ENCODE data around the gene SBF2. TPM values are rescaled to one million over a fixed set of nuclear protein-coding genes. Genes with fewer than 3 reads are reported as not detected.

The SBF2 gene
- polyA plus RNA-seq, 1 experiment = 44.4 TPM

- TF ChIP-seq CTCF (IDR thresholded peaks at IDR 0.05; ENCODE audit: low read depth, low read length) = no peak
- ChIA-PET POLR2A (no interaction called here), CTCF (interaction anchor here (0.5 to 0.9 kb wide), 5 partner anchors 10 to 181 kb away, joined by 3 to 5 read pairs (median 3); no protein-coding TSS in a partner anchor)
- Histone ChIP-seq H3K27me3 (ENCODE audit: control insufficient read depth, insufficient read depth, low read length) (no peaks in the 10 kb centered on the region), H3K27ac (ENCODE audit: low read depth, low read length) (peak overlapping the region; percentile 25), H3K4me3 (ENCODE audit: low read depth, low read length) (no peak overlapping the region), H3K9me3 (ENCODE audit: control insufficient read depth, insufficient read depth, low read length) (no peaks in the 10 kb centered on the region)
- no peak for DNase-seq (ENCODE audit: low read depth, low spot score)
These were observed 431.0 kb downstream of the SBF2 start for GRCh38 chr11:9862981-9863380.

DNA sequence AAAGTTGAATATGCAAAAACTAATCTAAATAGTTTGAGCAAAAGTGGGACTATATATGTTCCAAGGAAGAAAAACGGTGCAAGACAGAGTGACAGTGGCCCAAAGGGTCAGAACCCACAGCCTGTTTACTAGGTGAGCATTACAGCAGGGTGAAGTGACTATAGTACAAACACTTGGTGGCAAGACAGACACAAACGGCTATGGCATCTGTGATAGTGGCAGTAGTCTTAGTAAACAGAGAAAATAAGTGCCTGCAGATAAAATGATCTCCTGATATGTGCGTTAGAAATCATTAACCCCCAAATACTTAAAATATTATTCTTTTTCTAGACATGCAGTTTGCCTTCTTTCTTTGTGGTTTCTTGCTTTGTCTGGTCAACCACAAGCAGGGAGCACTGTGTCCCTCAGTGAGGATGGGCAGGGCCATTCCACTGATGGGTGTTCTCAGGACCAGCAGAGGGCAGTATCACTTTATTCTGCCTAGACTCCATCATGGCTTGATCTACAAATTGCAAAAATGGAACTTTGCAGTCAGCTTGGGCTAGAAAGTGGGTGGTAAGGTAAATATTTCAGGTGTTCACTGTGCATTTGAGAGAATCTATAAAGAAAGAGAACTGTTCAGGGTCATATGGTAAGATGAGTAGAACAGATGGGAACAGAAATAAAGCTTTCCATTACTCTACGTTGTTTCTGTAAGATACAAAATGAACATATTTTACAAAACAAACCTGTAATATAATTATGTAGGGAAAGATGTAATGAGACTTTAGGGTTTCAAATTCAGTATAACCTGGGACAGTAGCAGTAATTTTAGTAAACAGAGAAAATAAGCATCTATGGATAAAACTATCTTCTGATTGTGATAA, 431.9 kb downstream of the SBF2 start:
- H3K9me3 ChIP-seq (ENCODE audit: control insufficient read depth, insufficient read depth, low read length) = no peaks in the 10 kb centered on the region
- H3K4me3 ChIP-seq (ENCODE audit: low read depth, low read length) = no peak overlapping the region
- ChIA-PET CTCF (interaction anchor here (0.5 to 1.2 kb wide), 6 partner anchors 11 to 441 kb away, joined by 3 to 5 read pairs (median 3); no protein-coding TSS in a partner anchor), POLR2A (interaction anchor here (0.5 kb wide), 1 partner anchor 112 kb away, joined by 3 read pairs; no protein-coding TSS in a partner anchor)
- TF ChIP-seq CTCF (IDR thresholded peaks at IDR 0.05; ENCODE audit: low read depth, low read length) = peak; percentile 70
- H3K27me3 ChIP-seq (ENCODE audit: control insufficient read depth, insufficient read depth, low read length) = no peaks in the 10 kb centered on the region
- no peak overlapping the region for H3K27ac ChIP-seq (ENCODE audit: low read depth, low read length)
- DNase-seq (ENCODE audit: low read depth, low spot score) = no peak

DNA sequence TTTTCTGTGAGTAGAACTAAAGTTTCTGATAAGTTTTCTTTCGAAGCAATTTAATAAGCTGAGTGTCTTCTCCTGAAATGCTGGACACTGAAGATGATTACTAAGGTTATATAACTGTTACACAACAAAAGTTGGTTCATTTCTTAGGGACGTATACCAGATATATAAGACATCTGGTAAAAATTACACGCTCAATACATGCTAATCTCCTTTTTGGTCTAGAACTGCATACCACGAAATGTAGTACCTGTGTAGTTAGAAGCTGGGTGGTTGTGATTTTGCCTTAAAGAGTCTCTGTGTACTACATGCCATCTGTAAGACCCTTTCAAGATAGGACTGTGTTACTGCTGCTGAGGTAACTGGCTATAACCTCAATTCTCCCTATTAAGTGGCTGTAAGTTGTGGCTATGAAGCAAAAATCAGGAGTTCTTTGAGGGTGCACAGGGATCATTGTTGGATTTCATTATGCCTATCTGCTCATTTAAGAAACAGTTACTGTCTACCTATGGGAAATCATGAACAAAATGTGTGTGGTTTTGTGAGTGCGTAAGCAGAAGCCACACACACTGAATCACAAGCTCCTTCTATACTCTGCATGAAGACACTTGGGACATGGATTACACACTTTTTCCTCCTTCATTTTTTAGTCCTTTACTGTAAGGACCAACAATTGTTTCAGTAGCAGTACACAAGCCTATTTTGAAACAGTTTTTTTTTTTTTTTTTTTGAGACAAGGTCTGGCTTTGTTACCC, 434.3 kb downstream of the SBF2 start:
- CTCF ChIA-PET = interaction anchor here (0.7 kb wide), 3 partner anchors 8 to 86 kb away, joined by 3 to 10 read pairs (median 3); no protein-coding TSS in a partner anchor
- Histone ChIP-seq H3K27ac (ENCODE audit: low read depth, low read length) (no peak overlapping the region), H3K4me3 (ENCODE audit: low read depth, low read length) (no peak overlapping the region), H3K27me3 (ENCODE audit: control insufficient read depth, insufficient read depth, low read length) (no peaks in the 10 kb centered on the region), H3K9me3 (ENCODE audit: control insufficient read depth, insufficient read depth, low read length) (no peaks in the 10 kb centered on the region)
- DNase-seq (ENCODE audit: low read depth, low spot score) = no peak
- TF ChIP-seq CTCF (IDR thresholded peaks at IDR 0.05; ENCODE audit: low read depth, low read length) = no peak
- POLR2A ChIA-PET = interaction anchor here (0.6 to 0.7 kb wide), 2 partner anchors 72 to 445 kb away, joined by 6 to 10 read pairs; partner anchors contain the start of gene ADM

GRCh38 chr11:9858822-9859221, 435.2 kb downstream of the SBF2 start:
- ChIA-PET POLR2A (no interaction called here), CTCF (interaction anchor here (1.3 kb wide), 1 partner anchor 101 kb away, joined by 4 read pairs; no protein-coding TSS in a partner anchor)
- TF ChIP-seq CTCF (IDR thresholded peaks at IDR 0.05; ENCODE audit: low read depth, low read length) = no peak
- DNase-seq (ENCODE audit: low read depth, low spot score) = no peak
- Histone ChIP-seq H3K9me3 (ENCODE audit: control insufficient read depth, insufficient read depth, low read length) (no peaks in the 10 kb centered on the region), H3K27ac (ENCODE audit: low read depth, low read length) (peak overlapping the region; percentile 41), H3K4me3 (ENCODE audit: low read depth, low read length) (no peak overlapping the region), H3K27me3 (ENCODE audit: control insufficient read depth, insufficient read depth, low read length) (no peaks in the 10 kb centered on the region)

Measured in AG04450 (cell line).